ENCODE measurements around the gene ATP11C. TPM values are rescaled to one million over a fixed set of nuclear protein-coding genes. Genes with fewer than 3 reads are reported as not detected.
"Not testable (repeated sequence)": the region's sequence is repeated elsewhere in the genome, so short reads cannot be mapped to it uniquely, and the experiment has no call there.

ATP11C gene
- total RNA-seq, 6 experiments from 2014 or later = 25.1 to 38.6 (median 35.7) TPM

GRCh38 chrX:139862208-139862607, 70.6 kb downstream of the ATP11C start:
- DNase-seq = no peak
- Mint-ChIP-seq H3K9me3 (no peaks in the 10 kb centered on the region), H3K4me1 (ENCODE audit: low read depth) (peaks cover 9% of the 10 kb centered on the region), H3K4me3 (no peak overlapping the region), H3K36me3 (ENCODE audit: low read depth) (no peaks in the 10 kb centered on the region; the same call in 1 of the 2 replicates), H3K27ac (no peak overlapping the region; the same call in 1 of the 2 replicates), H3K27me3 (ENCODE audit: insufficient read depth) (peaks cover 2% of the 10 kb centered on the region; the same call in 1 of the 2 replicates)
- peak; percentile 29; the same call in 1 of the 2 replicates for TF ChIP-seq CTCF (IDR thresholded peaks at IDR 0.05)

GRCh38 chrX:139856826-139857225, 76.0 kb downstream of the ATP11C start:
- H3K4me3 Mint-ChIP-seq; DNase-seq; H3K36me3 Mint-ChIP-seq (ENCODE audit: low read depth); H3K9me3 Mint-ChIP-seq; H3K27ac Mint-ChIP-seq; H3K27me3 Mint-ChIP-seq (ENCODE audit: insufficient read depth): not testable (repeated sequence)
- peaks cover 14% of the 10 kb centered on the region for H3K4me1 Mint-ChIP-seq (ENCODE audit: low read depth)

GRCh38 chrX:139851730-139852129, 81.1 kb downstream of the ATP11C start:
- peaks cover 12% of the 10 kb centered on the region for H3K4me1 Mint-ChIP-seq (ENCODE audit: low read depth)
- no peaks in the 10 kb centered on the region for H3K9me3 Mint-ChIP-seq
- peak overlapping the region; percentile 58 for H3K27ac Mint-ChIP-seq
- peak; percentile 50 for DNase-seq
- H3K27me3 Mint-ChIP-seq (ENCODE audit: insufficient read depth) = no peaks in the 10 kb centered on the region
- H3K36me3 Mint-ChIP-seq (ENCODE audit: low read depth) = no peaks in the 10 kb centered on the region
- no peak for TF ChIP-seq CTCF (IDR thresholded peaks at IDR 0.05)
- H3K4me3 Mint-ChIP-seq = no peak overlapping the region

- no peaks in the 10 kb centered on the region for H3K27me3 Mint-ChIP-seq (ENCODE audit: insufficient read depth)
- no peak overlapping the region for H3K4me3 Mint-ChIP-seq
- H3K4me1 Mint-ChIP-seq (ENCODE audit: low read depth) = peaks cover 12% of the 10 kb centered on the region
- H3K27ac Mint-ChIP-seq = peak overlapping the region; percentile 58; the same call in 1 of the 2 replicates
- no peak for TF ChIP-seq CTCF (IDR thresholded peaks at IDR 0.05)
- no peaks in the 10 kb centered on the region for H3K9me3 Mint-ChIP-seq
- DNase-seq = no peak
- H3K36me3 Mint-ChIP-seq (ENCODE audit: low read depth) = no peaks in the 10 kb centered on the region
Observed at GRCh38 chrX:139850968-139851367, 81.9 kb downstream of the ATP11C start.

GRCh38 chrX:139844884-139845283, 88.0 kb downstream of the ATP11C start:
- Mint-ChIP-seq H3K27me3 (ENCODE audit: insufficient read depth) (no peaks in the 10 kb centered on the region), H3K4me3 (no peak overlapping the region), H3K27ac (no peak overlapping the region), H3K9me3 (no peaks in the 10 kb centered on the region), H3K36me3 (ENCODE audit: low read depth) (0 out of 2 replicates have a peak, but pooled peaks cover 1% of the 10 kb centered on the region), H3K4me1 (ENCODE audit: low read depth) (peaks cover 12% of the 10 kb centered on the region)
- TF ChIP-seq CTCF (IDR thresholded peaks at IDR 0.05) = no peak
- DNase-seq = no peak

GRCh38 chrX:139844163-139844562, 88.7 kb downstream of the ATP11C start:
- no peak overlapping the region for H3K27ac Mint-ChIP-seq
- H3K4me1 Mint-ChIP-seq (ENCODE audit: low read depth) = peaks cover 12% of the 10 kb centered on the region

More at GRCh38 chrX:139844163-139844562, 88.7 kb downstream of the ATP11C start:
- Mint-ChIP-seq H3K36me3 (ENCODE audit: low read depth) (0 out of 2 replicates have a peak, but pooled peaks cover 5% of the 10 kb centered on the region), H3K27me3 (ENCODE audit: insufficient read depth) (no peaks in the 10 kb centered on the region), H3K9me3 (no peaks in the 10 kb centered on the region), H3K4me3 (no peak overlapping the region)
- no peak for DNase-seq
- no peak for TF ChIP-seq CTCF (IDR thresholded peaks at IDR 0.05)
